Nephron (organoid): ENCODE data around the gene SPRR5.

Experiments
- H3K27ac Mint-ChIP-seq, 3 experiments: 2 replicates each; pipeline ENCODE4 v1.8.0; 2020; ENCODE audit warnings: mixed read lengths in 3 of 3, mild to moderate bottlenecking in 2 of 3, moderate library complexity in 1 of 3
- H3K27me3 Mint-ChIP-seq: 2 replicates; pipeline ENCODE4 v1.8.0; 2021; ENCODE audit warnings: low read depth, mild to moderate bottlenecking, moderate library complexity, mixed read lengths
- H3K36me3 Mint-ChIP-seq: 2 replicates; pipeline ENCODE4 v1.8.0; 2020; ENCODE audit warnings: low read depth, mixed read lengths
- H3K4me1 Mint-ChIP-seq: 2 replicates; pipeline ENCODE4 v1.8.0; 2020; ENCODE audit warnings: mixed read lengths
- H3K4me3 Mint-ChIP-seq, 3 experiments: 2 replicates each; pipeline ENCODE4 v1.8.0; 2020; ENCODE audit warnings: mild to moderate bottlenecking in 3 of 3, mixed read lengths in 3 of 3, moderate library complexity in 2 of 3
- H3K9me3 Mint-ChIP-seq: 2 replicates; pipeline ENCODE4 v1.8.0; 2020; ENCODE audit warnings: mixed read lengths
- TF ChIP-seq, protein P1 (sequence below), 3 experiments: fragments of 200-600 bp; sonication (generic); IDR thresholded peaks; one replicate each; pipeline ENCODE4 v1.5.0; 2021; ENCODE audit warnings: antibody characterized with exemption in 3 of 3; ENCODE audit not compliant: unreplicated experiment in 3 of 3

SPRR5 gene

GRCh38 chr1:152968248-152968647 is 21.2 kb downstream of the SPRR5 start:
- Mint-ChIP-seq H3K4me3 (no peak overlapping the region), H3K27me3 (no peaks in the 10 kb centered on the region), H3K9me3 (no peaks in the 10 kb centered on the region), H3K4me1 (no peaks in the 10 kb centered on the region), H3K36me3 (no peaks in the 10 kb centered on the region), H3K27ac (no peak overlapping the region)
- TF ChIP-seq, protein P1, sequence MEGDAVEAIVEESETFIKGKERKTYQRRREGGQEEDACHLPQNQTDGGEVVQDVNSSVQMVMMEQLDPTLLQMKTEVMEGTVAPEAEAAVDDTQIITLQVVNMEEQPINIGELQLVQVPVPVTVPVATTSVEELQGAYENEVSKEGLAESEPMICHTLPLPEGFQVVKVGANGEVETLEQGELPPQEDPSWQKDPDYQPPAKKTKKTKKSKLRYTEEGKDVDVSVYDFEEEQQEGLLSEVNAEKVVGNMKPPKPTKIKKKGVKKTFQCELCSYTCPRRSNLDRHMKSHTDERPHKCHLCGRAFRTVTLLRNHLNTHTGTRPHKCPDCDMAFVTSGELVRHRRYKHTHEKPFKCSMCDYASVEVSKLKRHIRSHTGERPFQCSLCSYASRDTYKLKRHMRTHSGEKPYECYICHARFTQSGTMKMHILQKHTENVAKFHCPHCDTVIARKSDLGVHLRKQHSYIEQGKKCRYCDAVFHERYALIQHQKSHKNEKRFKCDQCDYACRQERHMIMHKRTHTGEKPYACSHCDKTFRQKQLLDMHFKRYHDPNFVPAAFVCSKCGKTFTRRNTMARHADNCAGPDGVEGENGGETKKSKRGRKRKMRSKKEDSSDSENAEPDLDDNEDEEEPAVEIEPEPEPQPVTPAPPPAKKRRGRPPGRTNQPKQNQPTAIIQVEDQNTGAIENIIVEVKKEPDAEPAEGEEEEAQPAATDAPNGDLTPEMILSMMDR (IDR thresholded peaks at IDR 0.05; ENCODE audit: unreplicated experiment in 3 of 3), result no peak

- no peaks in the 10 kb centered on the region for H3K36me3 Mint-ChIP-seq
- no peak overlapping the region for H3K4me3 Mint-ChIP-seq
- TF ChIP-seq, protein P1 (IDR thresholded peaks at IDR 0.05; ENCODE audit: unreplicated experiment in 3 of 3), result no peak
- H3K27ac Mint-ChIP-seq, result no peak overlapping the region
- no peaks in the 10 kb centered on the region for H3K27me3 Mint-ChIP-seq
- H3K9me3 Mint-ChIP-seq, result no peaks in the 10 kb centered on the region
- no peaks in the 10 kb centered on the region for H3K4me1 Mint-ChIP-seq
These were observed 22.0 kb downstream of the SPRR5 start for GRCh38 chr1:152969036-152969435.

DNA sequence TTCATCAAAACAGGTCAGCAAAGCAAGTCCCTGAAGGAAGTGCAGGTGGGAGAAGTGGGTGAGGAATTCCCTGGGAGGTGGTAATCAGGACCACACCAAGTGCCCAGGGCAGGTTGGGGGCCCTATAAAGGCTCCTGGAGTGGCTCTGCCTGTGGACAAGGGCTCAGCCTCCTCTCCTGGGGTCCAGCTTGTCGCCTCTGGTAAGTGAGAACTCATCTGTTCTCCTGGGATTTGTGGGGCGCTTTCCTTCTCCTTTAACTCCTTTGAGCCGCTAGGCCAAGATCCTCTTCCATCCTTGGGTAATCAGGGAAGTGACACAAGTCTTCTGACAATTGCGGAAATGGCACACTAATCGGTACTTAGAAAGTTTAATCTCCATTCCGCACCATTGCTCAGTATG is 23.5 kb downstream of the SPRR5 start, which contains the start of gene SPRR4:
Gene SPRR4, plus strand, starts transcription at position 154 of the 400 bp plus-strand sequence. CDS start 1,243 bp downstream, outside the sequence.
- Mint-ChIP-seq H3K4me1 (no peaks in the 10 kb centered on the region), H3K27me3 (no peaks in the 10 kb centered on the region), H3K27ac (no peak within 1 kb of the TSS), H3K9me3 (no peaks in the 10 kb centered on the region), H3K36me3 (no peaks in the 10 kb centered on the region), H3K4me3 (no peak within 1 kb of the TSS)
- TF ChIP-seq, protein P1 (IDR thresholded peaks at IDR 0.05; ENCODE audit: unreplicated experiment in 3 of 3), result no peak

- TF ChIP-seq, protein P1 (IDR thresholded peaks at IDR 0.05; ENCODE audit: unreplicated experiment in 3 of 3), result no peak
- Mint-ChIP-seq H3K4me3 (no peak overlapping the region), H3K36me3 (no peaks in the 10 kb centered on the region), H3K27me3 (no peaks in the 10 kb centered on the region), H3K4me1 (no peaks in the 10 kb centered on the region), H3K9me3 (no peaks in the 10 kb centered on the region), H3K27ac (no peak overlapping the region)
These were observed 25.3 kb downstream of the SPRR5 start for GRCh38 chr1:152972196-152972886.

GRCh38 chr1:152976688-152977087 is 29.7 kb downstream of the SPRR5 start:
- Mint-ChIP-seq H3K4me1 (no peaks in the 10 kb centered on the region), H3K27ac (no peak overlapping the region), H3K9me3 (no peaks in the 10 kb centered on the region), H3K27me3 (peaks cover 14% of the 10 kb centered on the region), H3K36me3 (no peaks in the 10 kb centered on the region), H3K4me3 (no peak overlapping the region)
- TF ChIP-seq, protein P1 (IDR thresholded peaks at IDR 0.05; ENCODE audit: unreplicated experiment in 3 of 3), result no peak

GRCh38 chr1:152977614-152978013 is 30.6 kb downstream of the SPRR5 start:
- no peaks in the 10 kb centered on the region for H3K36me3 Mint-ChIP-seq
- peaks cover 14% of the 10 kb centered on the region for H3K27me3 Mint-ChIP-seq
- no peaks in the 10 kb centered on the region for H3K9me3 Mint-ChIP-seq
- H3K27ac Mint-ChIP-seq, result no peak overlapping the region
- TF ChIP-seq, protein P1 (IDR thresholded peaks at IDR 0.05; ENCODE audit: unreplicated experiment in 3 of 3), result no peak
- peaks cover 4% of the 10 kb centered on the region for H3K4me1 Mint-ChIP-seq
- no peak overlapping the region for H3K4me3 Mint-ChIP-seq
